HCT116 (cell line): Measurements from ENCODE around the gene KMT2B. TPM values are rescaled to one million over a fixed set of nuclear protein-coding genes. Genes with fewer than 3 reads are reported as not detected.

Experiments used
- ATAC-seq: fragments of 200-7000 bp; cut with Tn5 transposase; 2 replicates; pipeline ENCODE4 v1.9.1; 2020; ENCODE audit warnings: mild to moderate bottlenecking, moderate library complexity
- BruUV-seq: library from RNA; stranded (reverse); fragments of 400-500 nt; replicated peaks from 2 replicates; lab custom pipeline; 2021; lab: Mats Ljungman, UMichigan
- CTCF ChIA-PET: fragments of 300-600 bp; sonication (Branson Sonifier 250); formaldehyde crosslinking; loops from one replicate; lab custom pipeline; 2021; ENCODE audit warnings: antibody characterized with exemption; lab: Charles Lee
- POLR2A ChIA-PET: fragments of 300-600, 350-600 bp; sonication (Branson Sonifier 250); formaldehyde crosslinking; loops from one replicate; lab custom pipeline; 2021; ENCODE audit warnings: antibody characterized with exemption; lab: Charles Lee
- RAD21 ChIA-PET, 2 experiments: fragments of 300-600 bp; sonication (Branson Sonifier 250); formaldehyde crosslinking; loops; one replicate each; lab custom pipeline; 2023; ENCODE audit warnings: low total read pairs in 2 of 2; ENCODE audit not compliant: uncharacterized antibody in 2 of 2, unreplicated experiment in 2 of 2, low non-redundant PET in 1 of 2; lab: Charles Lee
- DNase-seq: peaks from one replicate; pipeline ENCODE4 v3.0.0-alpha.2; 2010; ENCODE audit warnings: low read depth, low spot score
- H2AFZ ChIP-seq: fragments of 200-600 bp; shearing (Covaris generic), sonication (generic); 2 replicates; pipeline ENCODE4 v1.6.1; 2017; ENCODE audit warnings: low read depth, mixed run types, mixed read lengths, antibody characterized with exemption, low read length; ENCODE audit not compliant: poor library complexity, severe bottlenecking
- H3K27ac ChIP-seq: 2 replicates; pipeline ENCODE4 v1.5.1; 2012; ENCODE audit warnings: low read depth, low read length
- H3K27me3 ChIP-seq: fragments of 200-600 bp; sonication (generic); 2 replicates; pipeline ENCODE4 v1.6.1; 2016; ENCODE audit warnings: mixed run types, low read length, mixed read lengths; ENCODE audit not compliant: insufficient read depth
- H3K36me3 ChIP-seq, 2 experiments: fragments of 200-500 bp in 1 of 2; fragments of 200-600 bp in 1 of 2; sonication (Bioruptor generic) in 1 of 2; sonication (generic) in 1 of 2; 2 replicates each; pipeline versions ENCODE4 v1.5.1 to v1.6.1; 2014 to 2016; ENCODE audit warnings: low read length in 2 of 2, inconsistent platforms in 1 of 2, mixed read lengths in 1 of 2, mixed run types in 1 of 2; ENCODE audit not compliant: insufficient read depth in 2 of 2, control insufficient read depth in 1 of 2
- H3K4me1 ChIP-seq, 2 experiments: fragments of 200-600 bp in 1 of 2; sonication (generic) in 1 of 2; 2 replicates each; pipeline versions ENCODE4 v1.5.1 to v1.6.1; 2012 to 2017; ENCODE audit warnings: low read length in 2 of 2, inconsistent platforms in 1 of 2, mild to moderate bottlenecking in 1 of 2, mixed read lengths in 1 of 2, mixed run types in 1 of 2, moderate library complexity in 1 of 2; ENCODE audit not compliant: insufficient read depth in 2 of 2, control insufficient read depth in 1 of 2
- H3K4me2 ChIP-seq: fragments of 200-600 bp; sonication (generic); 2 replicates; pipeline ENCODE4 v1.6.1; 2017; ENCODE audit warnings: mixed run types, low read length, mixed read lengths
- H3K4me3 ChIP-seq, 2 experiments: fragments of 200-600 bp in 1 of 2; sonication (generic) in 1 of 2; replicated peaks in 1 of 2; 2 replicates each; pipeline ENCODE4 v1.5.1; 2011 to 2016; ENCODE audit warnings: low read length in 2 of 2, control low read depth in 1 of 2, low read depth in 1 of 2, mild to moderate bottlenecking in 1 of 2, mixed read lengths in 1 of 2, mixed run types in 1 of 2
- H3K79me2 ChIP-seq: fragments of 200-600 bp; sonication (generic); 2 replicates; pipeline ENCODE4 v1.6.1; 2017; ENCODE audit warnings: mild to moderate bottlenecking, mixed run types, low read length, moderate library complexity, mixed read lengths; ENCODE audit not compliant: insufficient read depth
- H3K9ac ChIP-seq: fragments of 200-600 bp; sonication (generic); 2 replicates; pipeline ENCODE4 v1.6.1; 2016; ENCODE audit warnings: low read length, mixed read lengths
- H3K9me2 ChIP-seq: fragments of 200-600 bp; sonication (generic), shearing (Covaris generic); 2 replicates; pipeline ENCODE4 v1.6.1; 2017; ENCODE audit warnings: mixed run types, mild to moderate bottlenecking, moderate library complexity; ENCODE audit not compliant: insufficient read depth
- H3K9me3 ChIP-seq, 2 experiments: fragments of 200-500 bp in 1 of 2; fragments of 200-600 bp in 1 of 2; sonication (Bioruptor generic) in 1 of 2; sonication (generic) in 1 of 2; 2 replicates each; pipeline ENCODE4 v1.6.1; 2014 to 2017; ENCODE audit warnings: low read length in 2 of 2, mixed read lengths in 2 of 2, inconsistent platforms in 1 of 2, low read depth in 1 of 2, mild to moderate bottlenecking in 1 of 2, mixed run types in 1 of 2, moderate library complexity in 1 of 2; ENCODE audit not compliant: control insufficient read depth in 1 of 2, insufficient read depth in 1 of 2
- H4K20me1 ChIP-seq: fragments of 200-600 bp; sonication (generic), shearing (Covaris generic); 2 replicates; pipeline ENCODE4 v1.6.1; 2017; ENCODE audit warnings: mixed run types, mild to moderate bottlenecking, moderate library complexity; ENCODE audit not compliant: insufficient read depth
- ATF3 ChIP-seq: IDR thresholded peaks from 2 replicates; pipeline ENCODE4 v1.6.1; 2012
- CEBPB ChIP-seq: IDR thresholded peaks from 2 replicates; pipeline ENCODE4 v1.6.1; 2012; ENCODE audit warnings: low read depth
- ELF1 ChIP-seq: IDR thresholded peaks from 2 replicates; pipeline ENCODE4 v1.6.1; 2012; ENCODE audit warnings: low read depth, borderline replicate concordance
- EZH2 ChIP-seq: fragments of 200-600 bp; sonication (generic); IDR thresholded peaks from 2 replicates; pipeline ENCODE4 v1.6.1; 2017; ENCODE audit warnings: antibody characterized with exemption, mixed run types
- EZH2phosphoT487 ChIP-seq: fragments of 200-600 bp; IDR thresholded peaks from 2 replicates; pipeline ENCODE4 v1.6.1; 2018; ENCODE audit warnings: antibody characterized with exemption, borderline replicate concordance
- FOSL1 ChIP-seq: IDR thresholded peaks from 2 replicates; pipeline ENCODE4 v1.6.1; 2012; ENCODE audit warnings: low read depth
- JUND ChIP-seq: IDR thresholded peaks from 2 replicates; pipeline ENCODE4 v1.6.1; 2012
- MAX ChIP-seq: IDR thresholded peaks from 2 replicates; pipeline ENCODE4 v1.6.1; 2012
- POLR2A ChIP-seq: IDR thresholded peaks from 2 replicates; pipeline ENCODE4 v1.7.0; 2011; ENCODE audit warnings: borderline replicate concordance; ENCODE audit not compliant: insufficient read depth, insufficient read length; ENCODE audit errors: extremely low read depth
- POLR2AphosphoS5 ChIP-seq: IDR thresholded peaks from 2 replicates; pipeline ENCODE4 v1.6.1; 2011; ENCODE audit warnings: mild to moderate bottlenecking, low read depth, low read length, moderate library complexity
- RAD21 ChIP-seq: IDR thresholded peaks from 2 replicates; pipeline ENCODE4 v1.6.1; 2012; ENCODE audit warnings: low read depth, mild to moderate bottlenecking
- REST ChIP-seq: IDR thresholded peaks from 2 replicates; pipeline ENCODE4 v1.6.1; 2012; ENCODE audit warnings: low read depth
- SIN3A ChIP-seq: IDR thresholded peaks from 2 replicates; pipeline ENCODE4 v1.6.1; 2012; ENCODE audit warnings: low read depth
- SP1 ChIP-seq: IDR thresholded peaks from 2 replicates; pipeline ENCODE4 v1.6.1; 2012; ENCODE audit warnings: low read depth
- SRF ChIP-seq: IDR thresholded peaks from 2 replicates; pipeline ENCODE4 v1.6.1; 2012; ENCODE audit warnings: low read depth
- TCF7L2 ChIP-seq: IDR thresholded peaks from 2 replicates; pipeline ENCODE4 v1.7.0; 2011; ENCODE audit warnings: borderline replicate concordance, inconsistent platforms; ENCODE audit not compliant: insufficient read depth, insufficient read length; ENCODE audit errors: extremely low read depth
- YY1 ChIP-seq: IDR thresholded peaks from 2 replicates; pipeline ENCODE4 v1.6.1; 2011; ENCODE audit warnings: low read length, low read depth, moderate library complexity, mild to moderate bottlenecking; ENCODE audit not compliant: insufficient replicate concordance; ENCODE audit errors: extremely low read depth
- ZFX ChIP-seq: fragments of 450-650 bp; IDR thresholded peaks from 2 replicates; pipeline ENCODE4 v1.6.1; 2017
- ZNF274 ChIP-seq: fragments of 200-500 bp; sonication (Bioruptor generic); IDR thresholded peaks from 2 replicates; pipeline ENCODE4 v1.6.1; 2014; ENCODE audit warnings: mild to moderate bottlenecking, low read depth, low read length, inconsistent platforms
- intact Hi-C: fragments of 100-400 bp; cut with micrococcal nuclease; formaldehyde crosslinking; loops from 2 replicates; pipeline ENCODE4 v1.10.0; 2022
- total RNA-seq: library from RNA; stranded (reverse); gene quantifications from one replicate; pipeline ENCODE4 v1.2.1, GENCODE V29; 2021; ENCODE audit not compliant: unreplicated experiment

The KMT2B gene
- total RNA-seq, 1 experiment from 2014 or later = 29.9 TPM

GRCh38 chr19:35670686-35671085 is 47.1 kb upstream of the KMT2B start:
- H3K36me3 ChIP-seq = no peaks in the 10 kb centered on the region
- H3K27ac ChIP-seq = no peak overlapping the region
- H3K79me2 ChIP-seq = no peaks in the 10 kb centered on the region
- no TSS peak for BruUV-seq
- no peak overlapping the region for H3K4me2 ChIP-seq
- RAD21 ChIA-PET = no interaction called here
- no peaks in the 10 kb centered on the region for H3K9me2 ChIP-seq
- H3K4me1 ChIP-seq = peaks cover 2 to 17% of the 10 kb centered on the region in 2 experiments; a peak in 2 of 4 replicates
- CTCF ChIA-PET = no interaction called here
- H2AFZ ChIP-seq = no peak overlapping the region
- intact Hi-C loops = no loop called here
- no peaks in the 10 kb centered on the region for H4K20me1 ChIP-seq
- ATAC-seq = no peak
- H3K27me3 ChIP-seq = peaks cover 5% of the 10 kb centered on the region; the same call in 1 of the 2 replicates
- POLR2A ChIA-PET = interaction anchor here (0.7 kb wide), 1 partner anchor 23 kb away, joined by 4 read pairs; the partner anchor contains the start of gene COX6B1
- DNase-seq = no peak
- TF ChIP-seq ZNF274 (no peak), POLR2A (no peak), ZFX (no peak), REST (no peak), SP1 (no peak), SRF (no peak), ELF1 (no peak), EZH2phosphoT487 (no peak), YY1 (no peak), JUND (no peak), EZH2 (no peak), POLR2AphosphoS5 (no peak), FOSL1 (no peak), RAD21 (no peak), ATF3 (no peak), CEBPB (no peak), TCF7L2 (no peak), MAX (no peak), SIN3A (no peak)
- no peak overlapping the region for H3K9ac ChIP-seq
- no peaks in the 10 kb centered on the region for H3K9me3 ChIP-seq
- no peak overlapping the region for H3K4me3 ChIP-seq
